Measurements from ENCODE around the gene CARTPT. TPM values are rescaled to one million over a fixed set of nuclear protein-coding genes. Genes with fewer than 3 reads are reported as not detected.

Gene CARTPT
- total and polyA plus RNA-seq, 2 of the 8 experiments (the other 6 are each of a cell fraction or from before 2014, with no cell fraction given): not detected

- Histone ChIP-seq H3K18ac (ENCODE audit: extremely low read depth, low read length) (no peak overlapping the region), H3K27ac (ENCODE audit: low read depth, low read length) (no peak overlapping the region), H4K20me1 (replicated peaks in 1 of 2; ENCODE audit: control insufficient read depth in 1 of 2, insufficient read depth in 2 of 2, low read length in 2 of 2) (no peaks in the 10 kb centered on the region), H3K4me1 (replicated peaks in 1 of 4; ENCODE audit: control insufficient read depth in 3 of 4, insufficient read depth in 4 of 4, low read length in 3 of 4) (no peaks in the 10 kb centered on the region), H3K9me3 (ENCODE audit: insufficient read depth in 2 of 2, low read depth in 1 of 2, low read length in 1 of 2) (no peaks in the 10 kb centered on the region), H4K8ac (ENCODE audit: extremely low read depth, insufficient read depth, low read length) (no peak overlapping the region), H2BK15ac (ENCODE audit: low read length) (no peak overlapping the region), H3K23ac (ENCODE audit: insufficient read length) (no peak overlapping the region), H2BK5ac (ENCODE audit: low read depth, low read length) (no peak overlapping the region), H3K4ac (replicated peaks; ENCODE audit: insufficient read length, low read depth, low read length) (no peak overlapping the region), H4K5ac (ENCODE audit: insufficient read length, low read depth, low read length) (no peak overlapping the region), H4K91ac (replicated peaks; ENCODE audit: insufficient read length, low read length) (no peak overlapping the region), H3K14ac (ENCODE audit: insufficient read length) (no peak overlapping the region), H2AK5ac (ENCODE audit: low read depth, low read length) (no peak overlapping the region), H3K4me2 (ENCODE audit: insufficient read depth in 1 of 2, low read depth in 2 of 2, low read length in 2 of 2) (no peak overlapping the region), H2AFZ (ENCODE audit: low read length) (no peak overlapping the region), H3K4me3 (ENCODE audit: extremely low read depth in 1 of 4, insufficient read depth in 2 of 4, low read depth in 3 of 4, low read length in 4 of 4) (no peak overlapping the region), H3K79me2 (ENCODE audit: control insufficient read depth in 1 of 2, insufficient read depth in 2 of 2, low read length in 2 of 2) (no peaks in the 10 kb centered on the region), H3K27me3 (replicated peaks in 1 of 4; ENCODE audit: control insufficient read depth in 3 of 4, extremely low read depth in 1 of 4, insufficient read depth in 3 of 4, low read length in 3 of 4) (no peaks in the 10 kb centered on the region), H3K9ac (replicated peaks in 1 of 4; ENCODE audit: extremely low read depth in 1 of 4, low read depth in 3 of 4, low read length in 3 of 4) (no peak overlapping the region), H3K56ac (replicated peaks; ENCODE audit: insufficient read length, low read depth, low read length) (no peak overlapping the region), H3K79me1 (ENCODE audit: low read depth, low read length) (no peaks in the 10 kb centered on the region), H2BK20ac (ENCODE audit: low read length) (no peak overlapping the region), H2BK120ac (replicated peaks; ENCODE audit: low read depth, low read length) (no peak overlapping the region), H2BK12ac (ENCODE audit: low read depth, low read length) (no peak overlapping the region), H3K23me2 (ENCODE audit: low read depth, low read length) (no peaks in the 10 kb centered on the region), H3K36me3 (ENCODE audit: control insufficient read depth in 2 of 4, insufficient read depth in 4 of 4, low read length in 3 of 4) (no peaks in the 10 kb centered on the region)
- no peak for FAIRE-seq
- POLR2A ChIA-PET (ENCODE audit: partially characterized antibody): no interaction called here
- 89% methylated on average over 8 of the region's 8 CpGs; no CpG with 5 or more reads in 1 of the 2 experiments for WGBS, 2 experiments (ENCODE audit: extremely low coverage in 1 of 2, insufficient coverage in 1 of 2, insufficient read length in 1 of 2, insufficient replicate concordance in 2 of 2, low coverage in 1 of 2, low lambda C conversion rate in 2 of 2, missing lambda C conversion rate in 1 of 2)
- no peak for DNase-seq (ENCODE audit: low read depth in 1 of 2, low spot score in 2 of 2)
- CTCF ChIA-PET (ENCODE audit: partially characterized antibody): no interaction called here
- TF ChIP-seq POU5F1 (IDR thresholded peaks at IDR 0.05; ENCODE audit: low read depth, low read length) (no peak), MAFK (IDR thresholded peaks at IDR 0.05; ENCODE audit: low read depth, low read length) (no peak), EGR1 (IDR thresholded peaks at IDR 0.05; ENCODE audit: borderline replicate concordance, low read depth, low read length) (no peak), FOSL1 (IDR thresholded peaks at IDR 0.05; ENCODE audit: insufficient read depth, low read depth, low read length) (no peak), CBX8 (IDR thresholded peaks at IDR 0.05; ENCODE audit: borderline replicate concordance, low read depth, low read length) (no peak), SP1 (IDR thresholded peaks at IDR 0.05; ENCODE audit: low read depth, low read length) (no peak), SP4 (IDR thresholded peaks at IDR 0.05; ENCODE audit: low read length) (no peak), USF2 (IDR thresholded peaks at IDR 0.05; ENCODE audit: low read length) (no peak), CHD1 (IDR thresholded peaks at IDR 0.05; ENCODE audit: low read depth, low read length) (no peak), SIRT6 (IDR thresholded peaks at IDR 0.05; ENCODE audit: low read length) (no peak), ATF3 (IDR thresholded peaks at IDR 0.05; ENCODE audit: insufficient read depth, low read depth, low read length) (no peak), POLR2AphosphoS5 (IDR thresholded peaks at IDR 0.05; ENCODE audit: low read depth, low read length) (no peak), CTBP2 (IDR thresholded peaks at IDR 0.05; ENCODE audit: borderline replicate concordance, insufficient read depth, insufficient read length, low read length) (no peak)
Observed at GRCh38 chr5:71740015-71740753, 21.1 kb downstream of the CARTPT start.

Measured in H1 (cell line).